Cardiac fibroblast (primary cell): Measurements from ENCODE around the gene SHROOM4.

Source experiments
- DNase-seq, 2 donors: peaks; one replicate each; pipeline versions ENCODE4 v3.0.0 to v3.0.0-alpha.2; 2010; ENCODE audit warnings: low read depth in 2 of 2
- H3K4me3 ChIP-seq, 2 donors: replicated peaks in 1 of 2; 1 replicate in 1 of 2; 2 replicates in 1 of 2; pipeline ENCODE4 v1.5.1; 2011; ENCODE audit warnings: low read depth in 2 of 2, low read length in 2 of 2, mild to moderate bottlenecking in 2 of 2, moderate library complexity in 1 of 2
- TF ChIP-seq, protein P1 (sequence below): IDR thresholded peaks from one replicate; pipeline ENCODE4 v1.5.1; 2011; ENCODE audit warnings: low read depth, mild to moderate bottlenecking, low read length, inconsistent platforms

The SHROOM4 gene

DNA sequence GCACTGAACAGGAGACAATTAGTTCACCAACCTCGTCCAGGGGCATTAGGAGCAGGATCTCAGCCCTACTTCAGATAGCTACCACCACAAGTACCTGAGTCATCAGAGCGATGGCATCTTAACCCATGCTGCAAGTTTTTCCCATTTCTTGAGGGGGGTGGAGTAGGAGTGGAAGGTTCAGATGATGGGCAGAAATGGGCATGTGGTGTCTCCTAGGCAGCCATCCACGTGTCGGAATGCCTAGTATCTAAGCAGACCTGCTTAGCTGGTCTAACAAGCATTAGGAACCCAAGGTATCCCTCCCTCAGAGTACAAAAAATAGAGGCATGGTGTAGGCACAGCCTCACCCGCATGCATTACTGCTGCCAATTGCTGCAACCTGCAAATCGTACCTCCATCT lies 184.2 kb downstream of the SHROOM4 start:
- TF ChIP-seq, protein P1, sequence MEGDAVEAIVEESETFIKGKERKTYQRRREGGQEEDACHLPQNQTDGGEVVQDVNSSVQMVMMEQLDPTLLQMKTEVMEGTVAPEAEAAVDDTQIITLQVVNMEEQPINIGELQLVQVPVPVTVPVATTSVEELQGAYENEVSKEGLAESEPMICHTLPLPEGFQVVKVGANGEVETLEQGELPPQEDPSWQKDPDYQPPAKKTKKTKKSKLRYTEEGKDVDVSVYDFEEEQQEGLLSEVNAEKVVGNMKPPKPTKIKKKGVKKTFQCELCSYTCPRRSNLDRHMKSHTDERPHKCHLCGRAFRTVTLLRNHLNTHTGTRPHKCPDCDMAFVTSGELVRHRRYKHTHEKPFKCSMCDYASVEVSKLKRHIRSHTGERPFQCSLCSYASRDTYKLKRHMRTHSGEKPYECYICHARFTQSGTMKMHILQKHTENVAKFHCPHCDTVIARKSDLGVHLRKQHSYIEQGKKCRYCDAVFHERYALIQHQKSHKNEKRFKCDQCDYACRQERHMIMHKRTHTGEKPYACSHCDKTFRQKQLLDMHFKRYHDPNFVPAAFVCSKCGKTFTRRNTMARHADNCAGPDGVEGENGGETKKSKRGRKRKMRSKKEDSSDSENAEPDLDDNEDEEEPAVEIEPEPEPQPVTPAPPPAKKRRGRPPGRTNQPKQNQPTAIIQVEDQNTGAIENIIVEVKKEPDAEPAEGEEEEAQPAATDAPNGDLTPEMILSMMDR = no peak
- no peak for DNase-seq

DNA sequence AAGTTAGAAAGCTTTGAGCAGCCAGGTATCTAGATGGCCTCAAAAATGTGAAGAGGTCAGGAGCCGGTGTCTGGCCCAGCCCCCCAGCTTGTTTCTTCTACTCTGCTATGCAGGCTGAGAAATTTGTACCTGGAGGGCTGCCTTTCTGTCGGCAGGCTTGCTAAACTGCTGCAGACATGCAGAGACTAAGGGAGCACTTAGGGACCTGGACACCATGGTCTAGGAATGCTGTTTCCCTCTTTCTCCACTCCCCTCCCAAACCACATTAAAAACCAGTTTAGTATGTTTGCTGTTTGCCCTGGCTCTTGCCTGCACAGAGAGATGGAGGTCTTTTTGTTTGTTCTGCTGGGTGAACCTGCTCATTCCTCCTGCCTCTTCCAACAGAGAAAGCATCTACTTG lies 186.3 kb downstream of the SHROOM4 start:
- DNase-seq = no peak
- H3K4me3 ChIP-seq = no peak overlapping the region
- TF ChIP-seq, protein P1 = no peak

More for the DNA sequence above, 184.2 kb downstream of the SHROOM4 start:
- no peak overlapping the region for H3K4me3 ChIP-seq

DNA sequence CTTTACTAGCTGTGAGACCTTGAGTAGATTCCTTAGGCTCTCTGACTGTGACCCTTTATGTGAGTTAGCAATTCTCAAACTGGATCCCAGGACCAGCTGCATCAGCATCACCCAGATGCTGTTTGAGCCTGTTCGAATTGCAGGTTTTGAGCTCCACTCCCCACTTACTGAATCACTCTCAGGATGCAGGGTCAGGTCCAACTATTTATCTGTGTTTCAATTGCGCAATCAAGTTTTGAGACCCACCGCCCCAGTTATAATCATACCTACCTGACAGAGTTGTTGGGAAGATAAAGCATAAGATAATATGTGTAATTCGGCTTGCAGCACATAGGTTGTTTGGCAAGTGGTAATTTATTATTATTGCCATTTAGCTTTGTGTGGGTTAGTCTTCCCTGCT lies 187.6 kb downstream of the SHROOM4 start:
- no peak for DNase-seq
- TF ChIP-seq, protein P1 = no peak

DNA sequence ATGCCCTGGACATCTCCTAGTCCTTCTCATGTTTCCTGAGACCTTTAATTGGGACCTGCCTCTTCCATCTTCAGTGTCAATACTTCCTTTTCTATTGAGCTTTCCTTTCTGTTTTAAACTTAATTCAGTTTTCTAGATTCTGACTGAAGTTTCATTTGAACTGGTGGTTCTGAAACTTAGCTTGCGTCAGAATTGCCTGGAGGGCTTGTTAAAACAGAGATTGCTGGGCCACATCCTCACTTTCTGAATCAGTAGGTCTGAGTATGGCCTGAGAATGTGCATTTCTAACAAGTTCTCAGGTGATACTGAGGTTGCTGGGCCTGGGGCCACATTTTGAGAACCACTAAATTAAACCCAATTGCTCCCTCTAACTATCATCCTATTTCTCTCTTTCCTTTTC lies 191.2 kb downstream of the SHROOM4 start:
- no peak overlapping the region for H3K4me3 ChIP-seq
- no peak for DNase-seq
- TF ChIP-seq, protein P1 = no peak

More for the DNA sequence above, 187.6 kb downstream of the SHROOM4 start:
- H3K4me3 ChIP-seq = no peak overlapping the region

DNA sequence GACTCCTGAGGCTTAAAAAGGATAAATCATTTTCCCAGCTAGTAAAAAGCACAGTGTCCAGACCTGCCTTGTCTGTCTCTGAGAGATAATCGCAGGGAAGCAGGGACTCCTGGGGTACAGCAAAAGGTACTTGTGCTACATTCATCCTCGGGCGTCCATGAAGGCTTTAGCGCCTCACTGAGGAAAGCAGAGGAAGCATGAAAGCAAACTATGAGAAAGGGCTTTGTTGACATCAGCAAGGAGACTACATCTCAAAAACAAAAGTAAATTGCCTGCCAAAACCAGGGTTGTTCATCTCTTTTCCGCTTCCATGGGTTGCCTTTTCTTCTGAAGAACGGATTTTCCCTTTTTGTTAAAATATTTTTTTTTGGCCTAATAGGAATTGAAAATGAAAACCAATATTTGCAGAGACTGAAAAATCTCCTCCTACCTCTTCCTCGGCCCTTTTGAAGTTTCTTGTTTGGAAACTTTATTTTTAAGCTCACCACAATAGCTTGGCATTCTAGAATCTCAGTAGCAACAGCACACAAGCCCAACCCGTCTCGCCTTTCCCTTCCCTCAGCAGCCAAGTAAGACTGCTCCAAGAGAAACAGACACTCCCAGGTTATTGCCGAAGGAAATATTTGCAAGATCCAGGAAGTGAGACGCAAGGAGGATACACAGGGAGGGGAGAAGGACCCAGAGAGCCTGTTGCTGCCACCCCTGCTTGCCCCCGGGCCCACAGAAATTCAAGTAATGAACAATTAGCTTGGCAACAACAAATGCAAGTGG lies 195.0 kb downstream of the SHROOM4 start:
- TF ChIP-seq, protein P1 = peak; percentile 11
- DNase-seq = peak; percentile 14 to 34
- peak overlapping the region in 1 of 2 donors; percentile 4 for H3K4me3 ChIP-seq

DNA sequence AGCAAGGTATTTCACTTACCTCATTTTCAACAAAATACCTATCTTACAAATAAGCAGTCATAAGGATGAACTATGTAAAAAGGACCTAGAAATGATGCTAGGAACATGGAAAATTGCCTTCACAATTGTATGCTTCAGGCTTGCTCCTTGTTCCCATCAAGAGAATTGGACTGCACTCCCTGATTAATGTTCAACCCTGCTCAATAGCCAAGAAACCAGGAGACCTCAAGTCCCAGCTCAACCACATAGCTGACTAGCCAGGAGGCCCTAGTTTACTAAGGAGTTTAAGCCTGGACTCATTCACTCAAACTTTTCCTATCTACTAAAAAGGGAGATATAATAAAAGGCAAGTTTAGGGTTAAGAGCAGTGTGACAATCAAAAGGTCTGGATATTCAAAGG lies 196.8 kb downstream of the SHROOM4 start:
- H3K4me3 ChIP-seq = no peak overlapping the region
- TF ChIP-seq, protein P1 = no peak

More for the DNA sequence above, 196.8 kb downstream of the SHROOM4 start:
- no peak for DNase-seq
